Measurements from ENCODE around the gene FRRS1. TPM values are rescaled to one million over a fixed set of nuclear protein-coding genes. Genes with fewer than 3 reads are reported as not detected.
"Not testable (repeated sequence)": the region's sequence is repeated elsewhere in the genome, so short reads cannot be mapped to it uniquely, and the experiment has no call there.

The FRRS1 gene
- polyA plus RNA-seq, 1 donor from 2014 or later: not detected

DNA sequence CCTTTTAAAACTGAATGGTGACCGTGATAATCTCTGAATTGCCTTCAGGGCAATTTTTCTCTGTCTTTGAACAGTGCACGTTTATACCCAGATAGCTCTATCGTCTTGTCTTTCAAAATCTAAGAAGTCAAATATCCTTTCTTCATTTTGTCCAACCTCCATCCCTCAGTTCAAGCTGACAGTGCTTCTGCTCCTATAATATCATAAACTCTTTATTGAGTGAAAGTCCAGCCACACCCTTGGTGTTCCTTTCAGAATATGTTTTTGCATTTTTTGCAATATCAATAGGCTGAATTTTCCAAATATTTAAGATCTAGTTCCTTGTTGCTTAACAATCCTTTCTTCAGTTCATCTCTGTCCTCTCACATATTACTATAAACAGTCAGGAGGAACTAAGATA is 35.1 kb upstream of the FRRS1 start:
- Histone ChIP-seq H3K9ac (ENCODE audit: low read length) (no peak overlapping the region), H3K27me3 (ENCODE audit: insufficient read depth, low read depth, low read length) (no peaks in the 10 kb centered on the region), H3K9me2 (ENCODE audit: insufficient read depth, low read length) (no peaks in the 10 kb centered on the region), H3K4me2 (ENCODE audit: low read length) (no peak overlapping the region), H3K27ac (ENCODE audit: low read length) (no peak overlapping the region), H3F3A (ENCODE audit: insufficient read depth, low read length, poor library complexity, severe bottlenecking) (no peaks in the 10 kb centered on the region), H2AFZ (ENCODE audit: low read depth, low read length) (no peak overlapping the region), H3K79me2 (replicated peaks; ENCODE audit: insufficient read depth, low read length) (no peaks in the 10 kb centered on the region), H4K20me1 (ENCODE audit: insufficient read depth) (no peaks in the 10 kb centered on the region), H3K4me3 (ENCODE audit: low read length) (no peak overlapping the region), H3K9me3 (ENCODE audit: low read length) (no peaks in the 10 kb centered on the region), H3K36me3 (ENCODE audit: insufficient read depth, low read length) (no peaks in the 10 kb centered on the region)
- TF ChIP-seq MXI1 (conservative IDR thresholded peaks at IDR 0.05; ENCODE audit: poor library complexity, severe bottlenecking) (no peak), CTCF (IDR thresholded peaks at IDR 0.05; ENCODE audit: poor library complexity, severe bottlenecking) (no peak), RAD21 (conservative IDR thresholded peaks at IDR 0.05) (no peak), EZH2 (IDR thresholded peaks at IDR 0.05; ENCODE audit: borderline replicate concordance, insufficient read depth, low read length, poor library complexity, severe bottlenecking) (no peak), EP300 (conservative IDR thresholded peaks at IDR 0.05; ENCODE audit: poor library complexity, severe bottlenecking) (no peak), SMC3 (conservative IDR thresholded peaks at IDR 0.05; ENCODE audit: poor library complexity) (no peak), POLR2AphosphoS5 (IDR thresholded peaks at IDR 0.05) (no peak), TAF1 (IDR thresholded peaks at IDR 0.05; ENCODE audit: low read depth) (no peak), REST (IDR thresholded peaks at IDR 0.05; ENCODE audit: borderline replicate concordance) (no peak)

DNA sequence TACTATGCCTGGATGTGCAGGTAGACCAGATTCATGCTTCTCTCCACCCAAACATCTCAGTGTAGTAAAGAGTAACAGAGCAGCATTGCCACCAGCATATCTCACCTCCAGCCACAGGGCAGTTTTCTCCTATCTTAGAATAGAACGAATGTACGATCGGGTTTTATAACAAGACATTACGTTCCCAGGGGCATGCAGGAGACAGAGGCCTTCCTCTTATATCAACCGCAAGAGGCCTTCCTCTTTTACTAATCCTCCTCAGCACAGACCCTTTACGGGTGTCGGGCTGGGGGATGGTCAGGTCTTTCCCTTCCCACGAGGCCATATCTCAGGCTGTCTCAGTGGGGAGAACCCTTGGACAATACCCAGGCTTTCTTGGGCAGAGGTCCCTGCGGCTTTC is 27.4 kb upstream of the FRRS1 start:
- not testable (repeated sequence) for H3K9me3 ChIP-seq (ENCODE audit: low read length); H2AFZ ChIP-seq (ENCODE audit: low read depth, low read length); H3K9ac ChIP-seq (ENCODE audit: low read length); H3K4me3 ChIP-seq (ENCODE audit: low read length); H3K79me2 ChIP-seq (replicated peaks; ENCODE audit: insufficient read depth, low read length); H3K27ac ChIP-seq (ENCODE audit: low read length); H3K9me2 ChIP-seq (ENCODE audit: insufficient read depth, low read length); H3K4me2 ChIP-seq (ENCODE audit: low read length); H3K36me3 ChIP-seq (ENCODE audit: insufficient read depth, low read length); H4K20me1 ChIP-seq (ENCODE audit: insufficient read depth); H3K27me3 ChIP-seq (ENCODE audit: insufficient read depth, low read depth, low read length); H3F3A ChIP-seq (ENCODE audit: insufficient read depth, low read length, poor library complexity, severe bottlenecking)

DNA sequence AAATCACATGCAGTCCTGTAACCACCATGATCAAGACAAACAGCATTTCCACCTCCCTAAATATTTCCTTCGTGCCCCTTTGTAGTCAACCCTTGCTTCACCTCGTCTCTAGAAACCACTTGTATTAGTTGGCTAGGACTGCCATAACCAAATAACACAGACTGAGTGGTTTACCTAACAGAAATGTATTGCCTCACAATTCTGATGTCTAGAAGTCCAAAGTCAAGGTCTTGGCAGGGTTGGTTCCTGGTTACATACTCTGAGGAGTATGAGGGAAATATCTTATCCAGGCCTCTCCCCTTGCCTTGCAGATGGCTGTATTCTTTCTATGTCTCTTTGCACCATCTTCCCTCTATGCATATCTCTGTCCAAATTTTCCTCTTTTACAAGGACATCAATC is 23.3 kb upstream of the FRRS1 start:
- no peak overlapping the region for H2AFZ ChIP-seq (ENCODE audit: low read depth, low read length)

More for the DNA sequence above, 23.3 kb upstream of the FRRS1 start:
- H4K20me1 ChIP-seq (ENCODE audit: insufficient read depth): no peaks in the 10 kb centered on the region
- no peaks in the 10 kb centered on the region for H3K79me2 ChIP-seq (replicated peaks; ENCODE audit: insufficient read depth, low read length)
- H3F3A ChIP-seq (ENCODE audit: insufficient read depth, low read length, poor library complexity, severe bottlenecking): no peaks in the 10 kb centered on the region
- no peak overlapping the region for H3K9ac ChIP-seq (ENCODE audit: low read length)
- no peaks in the 10 kb centered on the region for H3K27me3 ChIP-seq (ENCODE audit: insufficient read depth, low read depth, low read length)
- no peaks in the 10 kb centered on the region for H3K9me2 ChIP-seq (ENCODE audit: insufficient read depth, low read length)
- no peak overlapping the region for H3K27ac ChIP-seq (ENCODE audit: low read length)
- H3K4me2 ChIP-seq (ENCODE audit: low read length): no peak overlapping the region
- H3K9me3 ChIP-seq (ENCODE audit: low read length): no peaks in the 10 kb centered on the region
- TF ChIP-seq POLR2AphosphoS5 (IDR thresholded peaks at IDR 0.05) (no peak), TAF1 (IDR thresholded peaks at IDR 0.05; ENCODE audit: low read depth) (no peak), EP300 (conservative IDR thresholded peaks at IDR 0.05; ENCODE audit: poor library complexity, severe bottlenecking) (no peak), MXI1 (conservative IDR thresholded peaks at IDR 0.05; ENCODE audit: poor library complexity, severe bottlenecking) (no peak), SMC3 (conservative IDR thresholded peaks at IDR 0.05; ENCODE audit: poor library complexity) (no peak), REST (IDR thresholded peaks at IDR 0.05; ENCODE audit: borderline replicate concordance) (no peak), RAD21 (conservative IDR thresholded peaks at IDR 0.05) (no peak), EZH2 (IDR thresholded peaks at IDR 0.05; ENCODE audit: borderline replicate concordance, insufficient read depth, low read length, poor library complexity, severe bottlenecking) (no peak), CTCF (IDR thresholded peaks at IDR 0.05; ENCODE audit: poor library complexity, severe bottlenecking) (no peak)
- H3K4me3 ChIP-seq (ENCODE audit: low read length): no peak overlapping the region
- no peaks in the 10 kb centered on the region for H3K36me3 ChIP-seq (ENCODE audit: insufficient read depth, low read length)

Data from neural cell (in vitro differentiated cells).